MM.1S (cell line): Measurements from ENCODE around the gene LAYN.

ENCODE experiments used
- DNase-seq: peaks from one replicate; pipeline ENCODE4 v3.0.0-alpha.2; 2015
- H2AFZ ChIP-seq: fragments of 300-600 bp; sonication (generic); 2 replicates; pipeline ENCODE4 v1.6.0; 2016; ENCODE audit warnings: antibody characterized with exemption, low read length
- H3F3A ChIP-seq: fragments of 300-600 bp; sonication (generic); 2 replicates; pipeline ENCODE4 v1.6.1; 2016; ENCODE audit warnings: mild to moderate bottlenecking, antibody characterized with exemption, low read length, moderate library complexity, mixed read lengths; ENCODE audit not compliant: insufficient read depth
- H3K27ac ChIP-seq: fragments of 300-600 bp; sonication (generic); 2 replicates; pipeline ENCODE4 v1.5.1; 2016; ENCODE audit warnings: mild to moderate bottlenecking, low read length
- H3K27me3 ChIP-seq: fragments of 300-600 bp; sonication (generic); replicated peaks from 2 replicates; pipeline ENCODE4 v1.6.0; 2016; ENCODE audit warnings: low read length; ENCODE audit not compliant: insufficient read depth
- H3K36me3 ChIP-seq: fragments of 300-600 bp; sonication (generic); replicated peaks from 2 replicates; pipeline ENCODE4 v1.6.1; 2016; ENCODE audit warnings: mild to moderate bottlenecking, low read length, mixed read lengths; ENCODE audit not compliant: insufficient read depth
- H3K4me1 ChIP-seq: fragments of 300-600 bp; sonication (generic); 2 replicates; pipeline ENCODE4 v1.6.1; 2016; ENCODE audit warnings: low read length, mixed read lengths
- H3K4me2 ChIP-seq: fragments of 300-600 bp; sonication (generic); 2 replicates; pipeline ENCODE4 v1.6.0; 2016; ENCODE audit warnings: low read depth, low read length
- H3K4me3 ChIP-seq: fragments of 300-600 bp; sonication (generic); 2 replicates; pipeline ENCODE4 v1.5.1; 2016; ENCODE audit warnings: low read length, mixed read lengths
- H3K79me2 ChIP-seq: fragments of 300-600 bp; sonication (generic); 2 replicates; pipeline ENCODE4 v1.6.1; 2016; ENCODE audit warnings: mixed run types, low read length, mixed read lengths
- H3K9ac ChIP-seq: fragments of 300-600 bp; sonication (generic); 2 replicates; pipeline ENCODE4 v1.6.1; 2016; ENCODE audit warnings: low read length, mixed read lengths
- H3K9me2 ChIP-seq: fragments of 300-600 bp; sonication (generic); replicated peaks from 2 replicates; pipeline ENCODE4 v1.6.1; 2016; ENCODE audit warnings: mild to moderate bottlenecking, low read length, mixed read lengths; ENCODE audit not compliant: insufficient read depth
- H3K9me3 ChIP-seq: fragments of 300-600 bp; sonication (generic); replicated peaks from 2 replicates; pipeline ENCODE4 v1.6.1; 2016; ENCODE audit warnings: mild to moderate bottlenecking, low read length, mixed read lengths; ENCODE audit not compliant: insufficient read depth
- H4K20me1 ChIP-seq: fragments of 300-600 bp; sonication (generic); 2 replicates; pipeline ENCODE4 v1.6.1; 2016; ENCODE audit warnings: mild to moderate bottlenecking, low read length, moderate library complexity, mixed read lengths; ENCODE audit not compliant: insufficient read depth
- CTCF ChIP-seq: fragments of 300-600 bp; sonication (generic); IDR thresholded peaks from 2 replicates; pipeline ENCODE4 v1.5.1; 2016; ENCODE audit warnings: antibody characterized with exemption, low read length, mixed read lengths
- EZH2 ChIP-seq: fragments of 300-600 bp; sonication (generic); optimal IDR thresholded peaks from 2 replicates; pipeline ENCODE3; 2017; ENCODE audit warnings: low read depth, mild to moderate bottlenecking, antibody characterized with exemption, low read length, mixed read lengths
- EZH2phosphoT487 ChIP-seq: fragments of 300-600 bp; sonication (generic); IDR thresholded peaks from 2 replicates; pipeline ENCODE4 v1.6.1; 2018; ENCODE audit warnings: antibody characterized with exemption, low read length

LAYN gene

GRCh38 chr11:111512296-111513239 lies 28.0 kb upstream of the LAYN start, which contains the start of gene BTG4:
TSS of gene BTG4 (minus strand) at chr11:111512386. CDS start at chr11:111498776, 13,610 bp downstream.
- H3K4me2 ChIP-seq: peak within 1 kb of the TSS; percentile 83
- peak within 1 kb of the TSS; percentile 53; the same call in 1 of the 2 replicates for H3K9ac ChIP-seq
- no peaks in the 10 kb centered on the region for H4K20me1 ChIP-seq
- H3K27ac ChIP-seq: no peak within 1 kb of the TSS
- peak within 1 kb of the TSS; percentile 86 for H2AFZ ChIP-seq
- H3F3A ChIP-seq: no peaks in the 10 kb centered on the region
- H3K9me3 ChIP-seq: no peaks in the 10 kb centered on the region
- H3K9me2 ChIP-seq: no peaks in the 10 kb centered on the region
- TF ChIP-seq CTCF: peak; percentile 33
- TF ChIP-seq EZH2phosphoT487: no peak
- peak; percentile 24 for DNase-seq
- H3K36me3 ChIP-seq: no peaks in the 10 kb centered on the region
- H3K27me3 ChIP-seq: peaks cover 15% of the 10 kb centered on the region; the same call in 1 of the 2 replicates
- no peaks in the 10 kb centered on the region for H3K4me1 ChIP-seq
- H3K4me3 ChIP-seq: peak within 1 kb of the TSS; percentile 73
- no peaks in the 10 kb centered on the region for H3K79me2 ChIP-seq

- no peaks in the 10 kb centered on the region for H3K36me3 ChIP-seq
- peaks cover 15% of the 10 kb centered on the region; the same call in 1 of the 2 replicates for H3K27me3 ChIP-seq
- no peak overlapping the region for H3K27ac ChIP-seq
- H3K4me2 ChIP-seq: peak overlapping the region; percentile 83
- no peak for DNase-seq
- TF ChIP-seq CTCF (no peak), EZH2 (no peak), EZH2phosphoT487 (no peak)
- no peaks in the 10 kb centered on the region for H3K79me2 ChIP-seq
- H3K9me2 ChIP-seq: no peaks in the 10 kb centered on the region
- no peaks in the 10 kb centered on the region for H4K20me1 ChIP-seq
- H3K9me3 ChIP-seq: no peaks in the 10 kb centered on the region
- no peaks in the 10 kb centered on the region for H3K4me1 ChIP-seq
- H2AFZ ChIP-seq: peak overlapping the region; percentile 86
- no peak overlapping the region for H3K9ac ChIP-seq
- no peaks in the 10 kb centered on the region for H3F3A ChIP-seq
- H3K4me3 ChIP-seq: peak overlapping the region; percentile 73
Observed at GRCh38 chr11:111513240-111513605, 27.3 kb upstream of the LAYN start.

- Histone ChIP-seq H3K27me3 (peaks cover 15% of the 10 kb centered on the region; the same call in 1 of the 2 replicates), H3K9me2 (no peaks in the 10 kb centered on the region), H4K20me1 (no peaks in the 10 kb centered on the region), H3K4me2 (no peak within 1 kb of the TSS), H3K79me2 (no peaks in the 10 kb centered on the region), H3K27ac (no peak within 1 kb of the TSS), H3K9me3 (no peaks in the 10 kb centered on the region), H3K4me3 (no peak within 1 kb of the TSS), H3K9ac (no peak within 1 kb of the TSS), H3K4me1 (no peaks in the 10 kb centered on the region), H3K36me3 (no peaks in the 10 kb centered on the region), H2AFZ (no peak within 1 kb of the TSS), H3F3A (no peaks in the 10 kb centered on the region)
- no peak for DNase-seq
- TF ChIP-seq EZH2: no peak
- TF ChIP-seq EZH2phosphoT487: no peak
- no peak for TF ChIP-seq CTCF
Observed at GRCh38 chr11:111514216-111515031, 26.1 kb upstream of the LAYN start, which contains the start of gene HOATZ. TSS of gene HOATZ (plus strand) at chr11:111514778. CDS start at chr11:111514785, 7 bp downstream.
